Stimulated activated effector memory CD8-positive, alpha-beta T cell treated with anti-CD3 and anti-CD28 coated beads, Interleukin-12 subunit alpha, Interleukin-12 subunit beta, amount 100 ng/mL, for 72 hours (primary cell): ENCODE results near the gene FGGY.

Experiments
- ATAC-seq: fragments of 150-1000 bp; cut with Tn5 transposase; 2 replicates; pipeline ENCODE4 v1.10.0; 2021
- DNase-seq, 2 donors: peaks; one replicate each; pipeline ENCODE4 v3.0.0; 2021 to 2022; ENCODE audit warnings: low spot score in 2 of 2
- H3K27ac Mint-ChIP-seq: one replicate; pipeline ENCODE4 v1.8.0; 2022; ENCODE audit warnings: mild to moderate bottlenecking, mixed read lengths
- H3K36me3 Mint-ChIP-seq: one replicate; pipeline ENCODE4 v1.8.0; 2022; ENCODE audit warnings: mild to moderate bottlenecking, mixed read lengths
- H3K4me1 Mint-ChIP-seq: one replicate; pipeline ENCODE4 v1.8.0; 2022; ENCODE audit warnings: mixed read lengths
- H3K4me3 Mint-ChIP-seq: one replicate; pipeline ENCODE4 v1.8.0; 2022; ENCODE audit warnings: mild to moderate bottlenecking, mixed read lengths
- H3K9me3 Mint-ChIP-seq: one replicate; pipeline ENCODE4 v1.8.0; 2022; ENCODE audit warnings: mixed read lengths

Gene FGGY

DNA sequence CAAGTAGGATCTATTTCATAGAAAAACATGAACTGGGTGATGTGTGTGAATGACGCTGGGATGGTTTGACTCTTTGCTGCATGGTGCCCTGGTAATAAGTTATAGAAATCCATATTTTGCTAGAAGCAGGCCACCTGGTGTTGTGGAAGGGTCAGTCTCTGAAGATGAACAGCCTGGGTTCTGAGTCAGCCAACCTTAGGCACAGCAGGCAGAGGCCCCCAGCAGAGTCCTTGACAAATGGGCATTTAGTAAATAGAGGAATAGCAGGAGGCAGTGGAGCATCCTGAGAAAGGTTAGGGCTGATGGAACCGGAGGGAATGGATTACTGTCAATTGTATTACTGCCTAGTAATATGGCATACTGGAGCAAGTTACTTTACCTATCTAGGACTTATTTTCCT is 20.9 kb downstream of the FGGY start:
- H3K9me3 Mint-ChIP-seq, result no peaks in the 10 kb centered on the region
- DNase-seq (no peak), ATAC-seq (no peak)
- H3K27ac Mint-ChIP-seq, result peak overlapping the region; percentile 38
- H3K4me3 Mint-ChIP-seq, result peak overlapping the region; percentile 57
- H3K4me1 Mint-ChIP-seq, result peaks cover 46% of the 10 kb centered on the region
- H3K36me3 Mint-ChIP-seq, result no peaks in the 10 kb centered on the region

DNA sequence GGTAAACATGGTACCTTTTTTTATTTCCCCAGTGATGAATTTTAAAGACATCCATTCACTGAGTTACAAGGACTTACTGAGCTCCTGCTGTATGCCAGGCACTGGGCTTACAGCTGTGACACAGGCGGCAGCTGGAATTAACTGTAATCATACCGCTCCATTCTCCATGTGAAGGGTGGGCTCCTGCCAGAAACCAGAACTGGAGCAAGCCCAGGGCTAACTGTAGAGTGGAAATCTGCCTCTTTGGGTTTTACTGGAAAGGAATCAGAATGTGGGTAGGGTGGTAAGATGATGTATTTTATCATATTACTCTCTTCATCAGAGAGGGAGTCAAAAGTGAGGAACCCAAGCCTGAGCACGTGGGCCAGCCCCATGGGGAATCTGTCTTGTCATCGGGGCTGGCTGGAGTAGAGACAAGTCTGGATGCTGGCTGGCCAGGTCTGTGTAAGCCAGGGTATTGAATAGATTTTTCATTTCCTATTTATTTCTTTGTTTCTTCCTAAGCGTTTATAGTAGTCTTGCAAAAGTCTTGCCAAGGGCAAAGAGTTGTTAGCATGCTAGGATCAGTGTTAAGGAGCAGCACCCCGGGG is 21.5 kb downstream of the FGGY start:
- no peak for ATAC-seq
- H3K27ac Mint-ChIP-seq, result peak overlapping the region; percentile 38

DNA sequence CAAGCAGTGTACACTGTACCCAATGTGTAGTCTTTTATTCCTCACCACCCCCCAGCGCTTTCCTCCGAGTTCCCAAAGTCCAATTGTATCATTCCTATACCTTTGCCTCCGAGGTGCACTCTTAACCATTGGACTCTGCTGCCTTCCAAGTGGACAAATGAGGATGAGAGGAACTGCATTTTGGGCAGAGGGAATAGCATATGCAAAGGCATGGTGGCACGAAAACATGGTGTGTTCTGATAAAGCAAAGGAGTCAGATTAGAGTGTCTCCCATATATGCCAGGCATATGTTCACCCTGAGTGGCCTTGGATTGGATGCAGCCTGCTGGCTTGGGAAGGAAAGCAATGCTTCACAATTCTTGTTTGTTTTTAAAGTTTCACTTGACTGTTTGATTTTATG is 25.5 kb downstream of the FGGY start:
- no peaks in the 10 kb centered on the region for H3K36me3 Mint-ChIP-seq

More for the DNA sequence above, 21.5 kb downstream of the FGGY start:
- peaks cover 46% of the 10 kb centered on the region for H3K4me1 Mint-ChIP-seq
- H3K36me3 Mint-ChIP-seq, result no peaks in the 10 kb centered on the region
- H3K9me3 Mint-ChIP-seq, result no peaks in the 10 kb centered on the region
- no peak overlapping the region for H3K4me3 Mint-ChIP-seq
- DNase-seq, result no peak

DNA sequence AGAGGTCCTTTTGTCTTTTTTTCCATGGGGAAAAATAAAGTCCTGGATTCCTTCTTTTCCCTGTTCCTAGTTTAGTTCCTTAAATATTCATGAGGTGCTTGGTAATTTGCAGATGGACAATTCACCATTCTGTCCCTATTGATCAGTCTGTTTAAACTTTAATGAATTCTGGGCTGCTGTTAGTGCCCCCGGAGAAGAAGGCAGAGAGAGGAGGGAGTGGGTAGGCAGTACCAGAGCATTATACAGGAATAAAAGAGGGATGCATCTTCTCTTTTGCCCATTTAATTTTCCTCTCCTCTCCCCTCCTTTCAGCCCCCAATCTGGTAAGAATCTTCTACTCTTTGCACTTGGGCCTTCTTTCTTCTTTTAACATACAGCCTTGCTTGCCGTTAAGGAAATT is 25.9 kb downstream of the FGGY start:
- ATAC-seq (no peak), DNase-seq (no peak)
- Mint-ChIP-seq H3K9me3 (peaks cover 4% of the 10 kb centered on the region), H3K4me1 (peaks cover 11% of the 10 kb centered on the region), H3K4me3 (no peak overlapping the region), H3K27ac (no peak overlapping the region), H3K36me3 (no peaks in the 10 kb centered on the region)

More for the DNA sequence above, 25.5 kb downstream of the FGGY start:
- peaks cover 4% of the 10 kb centered on the region for H3K9me3 Mint-ChIP-seq
- peaks cover 15% of the 10 kb centered on the region for H3K4me1 Mint-ChIP-seq
- no peak overlapping the region for H3K27ac Mint-ChIP-seq
- no peak for ATAC-seq
- DNase-seq, result no peak
- no peak overlapping the region for H3K4me3 Mint-ChIP-seq

DNA sequence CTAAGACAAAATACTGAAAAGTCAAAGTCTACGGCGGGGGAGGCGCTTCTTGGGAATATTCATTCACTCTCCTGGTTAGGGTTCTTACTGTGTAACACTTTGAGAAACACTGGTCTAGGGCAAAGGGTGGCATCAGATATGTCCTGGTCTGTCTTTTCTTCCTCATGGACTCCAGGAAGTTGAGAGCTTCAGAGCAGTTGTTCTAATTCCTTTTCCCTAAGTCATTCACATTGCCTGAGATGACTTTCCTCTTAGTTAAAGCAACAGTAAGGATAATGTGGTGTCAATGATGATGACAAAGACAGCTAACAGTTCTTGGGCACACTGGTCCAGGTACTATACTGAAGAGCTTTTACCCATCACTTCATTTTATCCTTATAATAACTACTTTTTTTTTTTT is 27.0 kb downstream of the FGGY start:
- ATAC-seq, result no peak
- Mint-ChIP-seq H3K4me3 (no peak overlapping the region), H3K4me1 (peaks cover 17% of the 10 kb centered on the region), H3K36me3 (no peaks in the 10 kb centered on the region), H3K27ac (no peak overlapping the region), H3K9me3 (peaks cover 4% of the 10 kb centered on the region)
- DNase-seq, result no peak

DNA sequence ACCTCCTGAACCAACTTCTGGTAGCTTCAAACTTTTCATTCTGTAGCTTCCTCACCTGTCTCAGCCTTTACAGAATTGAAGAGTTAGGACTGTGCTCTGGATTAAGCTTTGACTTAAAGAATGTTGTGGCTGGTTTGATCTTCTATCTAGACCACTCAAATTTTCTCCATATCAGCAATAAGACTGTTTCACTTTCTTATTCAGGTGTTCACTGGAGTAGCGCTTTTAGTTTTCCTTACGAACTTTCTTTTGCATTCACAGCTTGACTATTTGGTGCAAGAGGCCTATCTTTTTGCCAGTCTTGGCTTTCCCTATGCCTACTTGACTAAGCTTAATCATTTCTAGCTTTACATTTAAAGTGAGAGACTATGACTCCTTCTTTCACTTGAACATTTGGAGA is 31.5 kb downstream of the FGGY start:
- DNase-seq (no peak), ATAC-seq (no peak)
- H3K4me1 Mint-ChIP-seq, result peaks cover 26% of the 10 kb centered on the region
- peaks cover 4% of the 10 kb centered on the region for H3K9me3 Mint-ChIP-seq
- no peak overlapping the region for H3K4me3 Mint-ChIP-seq
- peak overlapping the region; percentile 36 for H3K27ac Mint-ChIP-seq
- peaks cover 6% of the 10 kb centered on the region for H3K36me3 Mint-ChIP-seq

DNA sequence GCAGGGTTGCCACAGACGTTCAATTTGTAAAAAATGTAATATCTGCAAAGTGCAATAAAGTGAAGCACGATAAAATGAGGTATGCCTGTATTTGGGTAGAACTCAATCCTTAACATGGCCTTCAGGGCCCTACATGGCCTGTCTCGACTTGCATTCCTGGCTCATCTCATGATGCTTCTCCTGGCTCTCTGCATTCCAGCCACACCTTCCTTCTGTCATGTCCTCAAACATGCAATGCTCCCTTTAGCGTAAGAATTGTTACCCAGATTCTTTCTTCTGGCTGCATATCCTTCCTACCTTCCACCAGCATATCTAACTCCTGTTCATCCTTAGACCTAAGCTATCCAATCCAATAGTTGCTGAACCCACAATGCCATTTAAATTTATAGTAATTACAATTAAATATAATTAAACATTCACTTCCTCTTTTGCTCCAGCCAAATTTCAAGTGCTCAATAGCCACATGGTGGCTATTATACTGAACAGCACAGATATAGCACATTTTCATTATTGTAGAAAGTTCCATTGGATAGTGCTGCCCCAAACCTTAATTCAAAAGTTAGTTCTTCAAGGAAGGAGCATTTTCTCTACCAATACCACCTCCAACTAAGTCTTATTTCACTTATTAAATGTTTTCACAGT is 32.6 kb downstream of the FGGY start:
- ATAC-seq, result no peak
- Mint-ChIP-seq H3K4me1 (peaks cover 36% of the 10 kb centered on the region), H3K36me3 (peaks cover 6% of the 10 kb centered on the region), H3K4me3 (no peak overlapping the region), H3K9me3 (peaks cover 4% of the 10 kb centered on the region), H3K27ac (no peak overlapping the region)
- DNase-seq, result no peak

DNA sequence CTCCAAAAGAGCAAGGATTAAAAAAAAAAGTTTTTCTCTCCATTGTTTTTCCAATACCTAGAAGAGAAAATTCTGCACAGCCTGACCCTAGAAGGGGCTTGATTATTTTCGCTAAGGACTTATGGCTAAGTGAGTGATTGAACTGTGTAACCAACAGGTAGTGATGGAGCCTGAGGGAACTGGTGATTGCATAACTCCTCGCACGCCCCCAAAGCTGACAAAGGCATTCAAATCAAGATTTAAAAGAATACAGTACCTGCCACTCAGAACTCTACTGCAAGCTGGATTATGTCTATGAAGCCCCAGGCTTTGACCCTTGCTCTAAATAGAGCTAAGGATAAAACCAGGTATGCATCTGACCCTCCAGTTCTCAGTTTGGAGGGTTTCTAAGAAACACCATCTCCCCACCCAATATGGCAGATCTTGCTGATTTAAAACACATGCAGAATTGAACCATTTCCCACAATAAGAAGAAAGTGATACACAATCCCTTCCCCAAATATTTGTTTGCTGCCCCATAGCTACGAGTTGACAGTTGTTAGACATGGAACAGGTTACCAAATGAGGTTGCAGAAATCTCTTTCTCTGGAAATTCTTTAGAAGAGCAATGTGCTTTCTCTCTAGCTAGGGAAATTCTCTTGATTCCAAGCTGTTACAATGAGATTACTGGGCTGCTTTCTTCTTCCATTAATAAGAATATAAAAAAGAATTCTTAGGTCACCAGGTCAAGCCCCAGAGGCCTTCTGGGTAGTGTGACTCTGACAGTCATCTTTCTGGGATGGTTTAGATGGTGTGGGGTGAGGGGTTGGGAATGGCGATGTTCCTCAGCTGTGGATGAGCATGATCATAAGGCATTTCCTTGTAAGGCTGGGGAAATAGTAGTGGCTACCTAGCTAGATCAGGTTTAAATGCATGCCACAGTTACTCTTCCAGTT is 35.1 kb downstream of the FGGY start:
- DNase-seq, result no peak
- no peaks in the 10 kb centered on the region for H3K9me3 Mint-ChIP-seq
- H3K36me3 Mint-ChIP-seq, result peaks cover 6% of the 10 kb centered on the region
- ATAC-seq, result no peak
- peak overlapping the region; percentile 93 for H3K27ac Mint-ChIP-seq
- H3K4me3 Mint-ChIP-seq, result no peak overlapping the region
- H3K4me1 Mint-ChIP-seq, result peaks cover 36% of the 10 kb centered on the region

DNA sequence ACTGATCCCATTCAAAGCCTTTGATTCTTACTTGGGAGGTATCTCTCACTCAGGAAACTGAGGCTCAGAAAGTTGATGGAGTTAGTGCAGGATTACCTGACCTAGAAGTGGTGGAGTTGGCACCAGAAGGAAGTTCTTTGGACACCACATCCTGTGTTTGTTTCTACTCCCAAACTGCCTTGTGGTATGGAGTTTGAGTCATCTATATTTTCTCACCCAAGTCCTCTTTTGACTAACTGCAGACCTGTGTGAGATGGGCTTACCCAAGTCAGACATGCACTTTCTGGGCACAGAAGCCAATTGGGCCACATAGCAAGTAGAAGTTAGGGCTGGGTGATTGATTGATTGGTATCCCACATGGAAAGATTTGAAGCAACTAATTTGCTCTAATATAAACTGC is 36.1 kb downstream of the FGGY start:
- peak; percentile 95 for ATAC-seq
- DNase-seq, result peak; percentile 6 to 61
- H3K36me3 Mint-ChIP-seq, result peaks cover 6% of the 10 kb centered on the region
- no peaks in the 10 kb centered on the region for H3K9me3 Mint-ChIP-seq
- H3K4me1 Mint-ChIP-seq, result peaks cover 36% of the 10 kb centered on the region
- H3K27ac Mint-ChIP-seq, result peak overlapping the region; percentile 93
- peak overlapping the region; percentile 34 for H3K4me3 Mint-ChIP-seq

DNA sequence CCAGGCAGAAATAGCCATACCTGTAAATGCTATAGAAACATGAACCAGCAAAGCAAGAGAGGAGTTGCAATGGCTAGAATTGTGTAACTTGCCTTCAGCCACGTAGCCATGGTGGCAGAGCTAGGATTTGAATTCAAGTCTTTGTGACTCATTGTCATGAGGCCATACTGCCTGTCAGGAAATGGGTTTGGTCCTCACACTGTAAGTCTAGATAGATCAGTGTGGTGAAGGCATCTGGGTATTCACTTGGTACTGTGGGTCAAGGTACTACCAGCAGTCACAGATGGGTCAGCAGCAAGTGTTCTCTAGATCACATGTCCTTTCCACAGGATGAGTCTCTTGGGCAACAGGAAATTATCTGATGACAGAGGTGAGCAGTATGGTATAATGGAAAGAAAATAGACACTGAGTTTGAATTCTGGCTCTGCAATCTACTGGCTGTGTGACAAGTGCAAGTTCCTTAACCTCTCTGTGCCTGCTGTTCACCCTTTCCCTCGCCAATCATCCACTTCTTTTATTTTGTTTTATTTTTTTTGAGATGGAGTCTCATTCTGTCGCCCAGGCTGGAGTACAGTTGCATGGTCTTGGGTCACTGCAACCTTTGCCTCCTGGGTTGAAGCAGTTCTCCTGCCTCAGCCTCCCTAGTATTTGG is 36.9 kb downstream of the FGGY start:
- H3K36me3 Mint-ChIP-seq, result peaks cover 6% of the 10 kb centered on the region
- DNase-seq (peak; percentile 8 to 59), ATAC-seq (peak; percentile 87)
- peak overlapping the region; percentile 93 for H3K27ac Mint-ChIP-seq
- peaks cover 28% of the 10 kb centered on the region for H3K4me1 Mint-ChIP-seq
- H3K4me3 Mint-ChIP-seq, result peak overlapping the region; percentile 34
- H3K9me3 Mint-ChIP-seq, result no peaks in the 10 kb centered on the region

DNA sequence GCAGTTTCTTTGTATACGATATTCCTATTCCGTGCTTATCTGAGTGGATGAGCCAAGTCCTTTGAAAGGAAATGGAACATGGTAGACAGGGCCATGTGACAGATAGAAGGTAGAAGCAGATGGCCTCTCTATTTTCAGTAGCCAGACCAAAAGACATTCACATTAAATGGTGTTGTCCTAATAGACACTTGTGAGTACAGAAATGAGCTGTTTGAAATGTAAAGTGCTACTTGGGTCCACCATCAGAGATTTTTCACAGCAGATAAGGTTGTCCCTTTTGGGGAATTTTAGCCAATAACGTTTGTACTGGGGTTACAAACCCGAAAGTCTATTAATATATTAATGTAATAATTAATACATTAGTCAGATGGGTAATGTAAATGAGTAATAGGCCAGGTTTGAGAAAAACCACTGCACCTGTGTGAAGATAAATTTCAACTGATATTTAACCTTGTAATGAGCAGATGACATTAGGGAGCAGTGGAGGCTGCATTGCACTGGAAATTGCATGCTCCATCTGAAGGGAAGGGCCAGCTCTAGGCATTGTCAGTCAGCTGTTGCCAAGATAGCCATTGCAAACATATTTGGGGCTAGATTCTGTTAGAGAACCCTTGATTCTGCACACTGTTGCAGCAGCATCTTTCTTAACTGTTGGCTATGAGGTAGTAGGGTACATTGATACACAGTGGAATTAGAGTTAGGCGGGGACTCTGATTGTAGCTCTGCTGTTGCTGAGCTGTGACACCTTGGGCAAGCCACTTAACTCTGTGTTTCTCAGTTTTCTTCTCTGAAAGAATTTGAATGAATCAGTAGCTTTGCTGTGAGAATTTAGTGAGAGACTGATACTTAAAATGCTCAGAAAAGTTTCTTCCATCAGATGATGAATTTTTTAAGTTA is 43.8 kb downstream of the FGGY start:
- DNase-seq, result no peak
- Mint-ChIP-seq H3K4me3 (no peak overlapping the region), H3K9me3 (no peaks in the 10 kb centered on the region), H3K27ac (no peak overlapping the region), H3K36me3 (no peaks in the 10 kb centered on the region), H3K4me1 (peaks cover 7% of the 10 kb centered on the region)
- no peak for ATAC-seq

DNA sequence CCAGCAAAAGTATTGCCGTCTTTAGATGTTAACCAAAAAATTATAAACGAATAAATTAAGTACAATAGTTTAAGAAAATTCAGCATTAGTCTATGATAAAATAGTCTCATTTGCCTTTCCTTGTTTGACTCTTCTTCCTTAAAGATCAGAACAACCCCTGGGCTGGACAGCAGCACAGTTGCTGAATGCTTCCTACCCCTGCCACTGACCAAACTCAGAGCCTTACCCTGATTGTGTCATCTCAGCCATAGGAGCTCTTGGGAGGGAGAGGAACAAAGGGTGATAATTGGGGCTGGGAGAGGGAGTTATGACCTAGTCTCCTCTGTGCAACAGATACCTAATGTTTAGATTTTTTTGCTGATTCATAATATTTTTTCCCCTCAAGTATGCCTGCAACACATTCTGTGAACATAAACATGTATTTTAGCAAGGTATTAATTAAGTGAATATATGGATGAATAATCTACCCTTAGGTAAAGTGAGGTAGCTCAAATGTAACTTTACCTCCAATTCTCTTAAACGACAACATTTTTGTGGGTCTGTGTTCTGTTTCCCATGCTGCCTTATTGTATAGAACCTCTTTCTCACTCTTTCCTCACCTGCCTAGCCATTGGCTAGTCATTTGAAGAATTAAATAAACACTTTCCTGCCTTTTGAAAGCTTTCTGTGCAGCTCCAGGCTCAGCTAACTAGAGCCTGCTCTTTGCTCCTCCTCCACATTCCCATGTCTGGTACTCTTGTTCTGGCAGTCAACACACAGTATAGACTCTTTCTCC is 46.1 kb downstream of the FGGY start:
- Mint-ChIP-seq H3K9me3 (no peaks in the 10 kb centered on the region), H3K4me1 (peaks cover 7% of the 10 kb centered on the region), H3K36me3 (no peaks in the 10 kb centered on the region), H3K27ac (no peak overlapping the region), H3K4me3 (no peak overlapping the region)
- DNase-seq (no peak), ATAC-seq (no peak)

DNA sequence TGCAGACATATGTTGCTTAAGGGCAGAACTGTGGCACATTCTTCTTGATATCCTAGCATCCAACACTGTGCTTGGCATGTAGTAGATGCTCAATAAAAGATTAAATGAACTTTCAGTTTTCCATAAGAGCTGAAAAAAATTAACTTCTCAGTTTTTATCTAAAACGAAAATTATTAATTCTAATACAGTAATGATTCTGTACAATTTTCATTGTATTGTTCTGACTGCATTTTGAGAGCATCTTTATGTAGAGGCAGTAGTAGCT is 46.6 kb downstream of the FGGY start:
- Mint-ChIP-seq H3K27ac (no peak overlapping the region), H3K36me3 (no peaks in the 10 kb centered on the region), H3K4me1 (peaks cover 7% of the 10 kb centered on the region), H3K9me3 (no peaks in the 10 kb centered on the region), H3K4me3 (no peak overlapping the region)
- DNase-seq (no peak), ATAC-seq (no peak)

DNA sequence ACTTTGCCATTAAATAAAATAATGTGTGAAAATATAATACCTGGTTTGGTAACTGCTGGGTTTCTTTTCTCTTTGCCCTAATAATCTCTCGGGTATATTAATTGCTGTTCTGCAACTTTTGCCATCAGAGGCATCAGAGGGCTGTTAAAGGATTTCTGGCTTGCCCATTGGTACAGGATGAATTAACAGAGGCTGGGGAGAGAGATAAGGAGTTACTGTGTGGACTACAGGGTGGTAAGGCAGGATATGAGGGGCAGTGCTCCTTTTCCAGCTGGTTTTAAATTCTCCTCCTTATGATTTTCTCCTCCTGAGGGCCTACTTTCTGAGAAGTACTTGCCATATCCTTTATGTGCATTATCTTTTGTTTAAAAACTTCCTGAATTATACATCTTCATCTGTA is 48.3 kb downstream of the FGGY start:
- no peak overlapping the region for H3K4me3 Mint-ChIP-seq
- peaks cover 5% of the 10 kb centered on the region for H3K4me1 Mint-ChIP-seq
- no peaks in the 10 kb centered on the region for H3K36me3 Mint-ChIP-seq
- ATAC-seq (no peak), DNase-seq (no peak)
- H3K9me3 Mint-ChIP-seq, result no peaks in the 10 kb centered on the region
- no peak overlapping the region for H3K27ac Mint-ChIP-seq
